Epidermal melanocyte (primary cell): Measurements from ENCODE around the gene TRMT61A.

Experiments used
- DNase-seq: peaks from one replicate; pipeline ENCODE4 v3.0.0; 2011; ENCODE audit warnings: low spot score; ENCODE audit not compliant: insufficient read length

Gene TRMT61A

DNA sequence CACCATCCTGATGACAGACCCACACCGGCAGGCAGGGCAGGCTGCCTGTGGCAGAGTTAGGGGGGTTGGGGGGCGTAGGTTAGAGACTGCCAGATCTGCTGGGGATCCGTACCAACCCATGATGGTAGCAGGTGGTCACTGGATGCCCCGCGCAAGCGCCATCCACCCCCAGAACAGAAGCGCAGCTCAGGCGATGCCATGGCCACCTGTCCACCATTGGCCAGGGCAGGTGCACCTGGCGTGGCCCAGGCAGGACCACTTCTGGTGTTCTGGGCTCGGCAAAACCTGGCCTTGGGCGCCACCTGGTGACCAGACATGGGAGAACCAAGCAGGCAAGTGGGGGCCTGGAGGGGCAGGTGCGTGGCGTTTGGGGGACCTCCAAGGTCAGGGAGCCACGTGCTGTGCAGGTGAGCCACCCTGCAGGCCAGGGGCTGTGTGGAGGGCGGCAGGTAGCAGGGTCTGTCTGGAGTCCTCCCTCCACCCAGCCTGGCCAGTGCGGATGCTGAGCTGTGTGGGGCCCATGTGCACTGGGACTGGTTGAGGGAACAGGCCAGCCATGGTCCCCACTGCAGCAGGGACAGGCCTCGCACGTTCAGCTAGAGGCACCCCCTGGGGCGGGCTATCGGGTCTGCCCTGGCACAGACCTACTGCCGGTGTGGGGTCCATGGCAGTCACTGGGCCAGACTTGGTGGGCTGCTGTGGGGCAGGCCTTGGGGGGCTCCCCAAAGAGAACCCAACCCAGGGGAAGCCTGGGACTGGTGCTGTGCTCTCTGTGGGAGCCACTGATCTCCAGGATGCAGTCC is 17.9 kb downstream of the TRMT61A start:
- no peak for DNase-seq

DNA sequence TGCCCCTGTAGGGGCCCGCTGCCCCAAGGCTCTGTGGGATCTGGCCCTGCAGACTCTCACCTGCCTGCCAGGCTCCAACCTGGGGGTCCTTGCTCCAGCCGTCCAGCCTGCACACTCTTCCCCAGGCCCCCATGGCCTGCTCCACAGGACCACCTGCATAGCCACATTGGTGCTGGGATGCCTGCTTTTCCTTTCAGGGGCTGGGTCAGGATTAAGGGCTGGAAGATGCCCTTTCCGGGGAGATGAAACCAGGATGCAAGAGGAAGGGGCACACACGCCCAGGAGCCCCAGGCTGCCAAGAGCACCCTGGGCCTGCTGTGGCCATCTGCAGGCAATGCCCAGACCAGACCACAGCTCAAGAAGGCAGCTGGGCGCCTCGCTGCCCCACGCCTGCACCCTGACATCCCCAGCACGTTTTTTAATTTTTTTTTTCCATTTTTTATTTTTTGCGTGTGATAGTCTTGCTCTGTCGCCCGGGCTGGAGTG is 18.5 kb downstream of the TRMT61A start:
- no peak for DNase-seq

DNA sequence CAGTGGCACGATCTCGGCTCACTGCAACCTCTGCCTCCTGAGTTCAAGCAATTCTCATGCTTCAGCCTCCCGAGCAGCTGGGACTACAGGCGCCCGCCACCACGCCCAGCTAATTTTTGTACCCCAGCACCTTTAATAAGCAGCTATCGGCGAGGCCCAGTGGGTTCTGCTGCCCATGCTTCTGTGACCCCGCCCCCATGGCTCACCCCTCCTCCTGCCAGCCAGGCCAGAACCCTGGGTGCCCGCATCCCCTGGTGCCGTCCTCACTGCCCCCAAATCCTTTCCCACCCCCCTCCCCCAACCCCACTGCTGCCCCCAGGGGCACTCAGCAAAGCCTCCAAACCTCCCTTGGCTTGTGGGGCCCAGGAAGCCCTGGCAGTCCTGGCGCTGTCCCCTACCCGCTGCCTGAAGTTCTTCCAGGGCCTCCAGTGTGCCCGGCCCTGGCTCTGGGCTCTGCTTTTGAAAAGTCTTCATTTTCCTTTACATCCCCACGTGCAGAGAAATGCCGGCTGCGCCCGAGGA is 19.0 kb downstream of the TRMT61A start:
- DNase-seq, result no peak

GRCh38 chr14:103548463-103549351 is 19.7 kb downstream of the TRMT61A start:
- DNase-seq, result no peak

DNA sequence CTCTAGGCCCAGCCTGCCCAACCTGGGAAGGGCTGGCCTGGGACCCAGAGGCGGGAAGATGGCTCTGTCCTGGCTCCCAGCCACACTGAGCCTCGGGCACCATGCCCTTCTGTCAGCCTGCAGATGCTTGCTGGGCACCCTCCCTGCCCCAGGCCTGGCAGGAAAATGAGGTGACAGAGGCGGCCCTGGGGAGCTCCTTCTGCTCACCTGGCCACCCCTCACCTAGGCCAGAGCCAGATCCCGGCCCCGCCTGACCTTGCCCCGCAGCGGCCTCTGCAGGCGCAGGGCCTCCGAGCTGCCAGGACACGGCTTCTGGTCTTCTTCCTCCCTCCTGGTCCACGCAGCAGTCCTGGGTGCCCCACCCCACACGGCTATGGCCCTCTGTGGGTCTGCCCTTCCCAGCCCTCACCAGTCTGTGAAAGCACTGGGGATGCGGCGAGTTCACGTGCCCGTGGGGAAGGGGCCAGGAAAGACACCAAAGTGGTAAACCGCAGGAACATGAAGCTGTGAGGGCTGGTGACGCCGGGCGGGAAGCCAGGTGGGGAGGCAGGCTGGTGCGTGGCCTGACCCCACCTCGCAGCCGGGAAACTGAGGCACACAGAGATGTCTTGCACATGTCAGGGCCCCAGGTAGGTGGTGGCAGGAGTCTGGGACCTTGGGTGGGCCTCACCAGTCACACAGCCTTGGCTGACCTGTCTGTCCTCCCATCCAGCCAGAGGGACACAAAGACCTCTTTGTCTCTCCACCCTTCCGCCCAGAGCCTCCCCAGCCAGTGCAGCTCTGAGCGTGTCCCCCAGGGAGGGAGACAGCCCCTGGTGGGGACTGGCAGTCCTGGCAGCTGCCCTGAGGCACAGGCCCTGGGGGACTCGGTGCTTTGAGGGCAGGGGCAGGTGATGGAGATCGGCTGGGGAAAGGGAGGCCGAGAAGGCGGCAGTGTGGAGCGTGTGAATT is 20.6 kb downstream of the TRMT61A start:
- no peak for DNase-seq

DNA sequence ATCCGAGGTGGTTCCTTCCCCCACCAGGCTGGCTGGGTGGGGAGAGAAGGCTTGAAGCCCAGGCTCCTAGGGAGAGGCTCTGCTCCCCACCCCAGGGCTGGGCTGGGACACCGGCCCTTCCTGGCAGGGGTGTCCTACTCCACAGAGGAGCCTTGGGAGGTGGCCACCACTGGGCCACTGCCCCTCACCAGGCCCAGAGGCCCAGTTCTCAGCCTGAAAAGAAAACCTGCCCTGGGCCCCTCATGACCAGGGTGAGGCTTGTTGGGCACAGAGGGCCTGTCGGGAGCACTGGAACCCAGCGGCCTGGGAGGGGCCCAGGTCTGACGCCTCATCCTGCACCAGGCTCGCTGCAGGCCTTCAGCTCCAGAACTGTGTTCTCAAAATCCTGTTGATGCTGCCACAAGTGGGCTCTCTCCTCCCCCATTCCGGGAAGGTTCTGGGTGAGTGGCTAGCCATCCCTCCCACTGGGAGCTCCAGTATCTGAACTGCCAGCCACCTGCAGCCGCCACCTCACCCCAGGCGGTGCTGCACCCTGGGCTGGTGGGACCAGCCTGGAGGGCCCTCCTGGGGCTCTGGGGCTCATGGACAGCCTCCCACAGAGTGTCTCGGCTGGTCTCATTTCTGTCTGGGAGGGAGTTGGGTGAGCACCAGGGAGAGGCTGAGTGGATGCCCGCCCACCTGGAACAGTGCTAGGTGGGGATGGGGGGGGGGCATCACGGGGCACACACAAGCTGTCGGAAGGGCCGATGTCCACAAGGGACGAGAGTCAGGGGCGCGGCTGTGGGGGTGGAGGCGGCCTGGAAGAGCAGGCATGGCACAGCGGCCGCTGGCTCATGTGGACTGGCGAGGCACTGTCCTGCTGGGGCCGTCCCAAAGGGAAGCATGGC is 21.7 kb downstream of the TRMT61A start:
- DNase-seq, result no peak

GRCh38 chr14:103551338-103551762 is 22.4 kb downstream of the TRMT61A start:
- no peak for DNase-seq

DNA sequence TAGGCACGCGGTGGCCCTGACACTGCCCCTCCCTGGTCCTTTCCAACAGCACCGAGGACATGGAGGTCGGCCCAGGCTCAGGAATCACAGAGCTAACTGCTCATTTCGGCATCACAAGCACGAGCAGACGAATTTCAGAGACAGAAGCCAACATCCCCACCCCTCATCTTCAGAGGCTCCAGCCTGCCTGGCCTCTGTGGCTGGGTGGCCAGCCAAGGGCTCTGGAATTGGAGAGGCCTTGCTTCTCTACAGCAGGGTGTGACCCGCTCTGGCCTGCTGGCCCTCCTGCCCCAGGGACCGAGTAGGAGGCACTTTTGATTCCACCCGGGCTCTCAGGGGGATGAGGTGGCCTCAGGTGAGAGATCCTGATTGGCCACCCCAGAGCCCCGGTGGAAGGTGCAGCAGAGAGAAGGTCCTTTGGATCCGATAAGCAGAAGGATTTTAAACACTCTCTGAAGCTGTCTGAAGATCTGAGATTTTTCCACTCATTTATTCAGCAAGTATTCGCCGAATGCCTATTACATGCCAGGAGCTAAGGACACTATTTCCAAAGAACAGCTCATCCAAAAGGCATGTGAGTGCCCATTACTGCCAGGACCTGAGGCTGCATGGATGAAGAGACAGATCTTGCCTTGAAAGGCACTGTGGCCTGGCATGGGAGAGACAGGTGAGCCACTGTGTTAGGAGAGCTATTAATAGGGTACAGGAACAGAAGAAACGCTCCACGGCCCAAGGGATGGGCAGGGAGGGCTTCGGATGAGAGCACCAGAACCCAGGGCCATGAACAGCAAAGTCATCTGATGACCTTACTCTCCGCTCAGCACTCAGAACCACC is 23.2 kb downstream of the TRMT61A start:
- DNase-seq, result no peak

DNA sequence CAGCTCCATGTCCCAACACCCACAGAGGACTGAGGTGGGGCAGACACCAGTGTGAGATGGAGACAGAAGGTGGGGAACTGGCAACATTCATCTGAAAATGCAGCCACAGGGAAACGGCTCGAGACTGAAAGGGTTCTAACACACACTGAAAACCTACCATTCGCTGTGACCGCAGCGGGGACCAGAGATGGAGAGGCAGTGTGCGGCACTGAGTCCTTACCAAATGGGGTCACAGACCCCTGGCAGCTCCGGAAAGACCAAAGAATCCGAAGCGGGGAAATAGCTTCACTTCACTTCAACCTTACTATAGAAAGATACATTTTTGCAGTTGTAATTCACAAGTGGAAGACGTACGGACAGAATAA is 23.8 kb downstream of the TRMT61A start:
- no peak for DNase-seq

DNA sequence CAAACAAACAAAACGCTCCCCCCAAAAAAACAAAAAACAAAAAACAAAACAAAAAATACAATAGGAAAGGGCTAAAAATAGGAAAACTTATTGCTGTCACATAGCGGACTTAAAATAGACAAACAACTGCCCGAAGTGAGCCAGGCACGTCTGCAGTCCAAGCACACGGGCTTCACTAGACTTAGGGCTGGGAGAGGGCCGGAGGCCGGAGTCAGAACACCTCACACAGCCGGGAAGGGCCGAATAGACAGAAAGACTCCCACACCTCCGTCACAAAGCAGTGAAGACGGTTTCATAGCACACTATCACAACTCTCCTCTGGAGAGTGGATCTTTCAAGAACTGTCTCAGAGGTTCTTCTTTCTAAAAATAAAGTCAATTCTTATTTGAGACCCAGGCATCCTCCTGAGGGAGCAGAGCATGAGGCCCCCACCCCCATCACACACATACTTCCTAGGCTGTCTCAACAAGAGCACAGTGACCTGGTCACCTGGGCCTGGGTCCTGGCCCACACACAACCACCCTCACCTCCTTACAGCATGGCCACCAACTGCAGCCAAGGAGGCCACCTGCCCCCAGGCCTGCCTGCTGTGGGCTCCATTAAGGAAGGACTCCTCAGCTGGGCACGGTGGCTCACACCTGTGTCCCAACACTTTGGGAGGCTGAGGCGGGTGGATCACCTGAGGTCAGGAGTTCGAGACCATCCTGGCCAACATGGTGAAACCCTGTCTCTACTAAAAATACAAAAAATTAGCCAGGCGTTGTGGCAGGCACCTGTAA is 26.8 kb downstream of the TRMT61A start:
- DNase-seq, result no peak

- DNase-seq, result no peak
These were observed 28.2 kb downstream of the TRMT61A start for GRCh38 chr14:103556946-103557758.

DNA sequence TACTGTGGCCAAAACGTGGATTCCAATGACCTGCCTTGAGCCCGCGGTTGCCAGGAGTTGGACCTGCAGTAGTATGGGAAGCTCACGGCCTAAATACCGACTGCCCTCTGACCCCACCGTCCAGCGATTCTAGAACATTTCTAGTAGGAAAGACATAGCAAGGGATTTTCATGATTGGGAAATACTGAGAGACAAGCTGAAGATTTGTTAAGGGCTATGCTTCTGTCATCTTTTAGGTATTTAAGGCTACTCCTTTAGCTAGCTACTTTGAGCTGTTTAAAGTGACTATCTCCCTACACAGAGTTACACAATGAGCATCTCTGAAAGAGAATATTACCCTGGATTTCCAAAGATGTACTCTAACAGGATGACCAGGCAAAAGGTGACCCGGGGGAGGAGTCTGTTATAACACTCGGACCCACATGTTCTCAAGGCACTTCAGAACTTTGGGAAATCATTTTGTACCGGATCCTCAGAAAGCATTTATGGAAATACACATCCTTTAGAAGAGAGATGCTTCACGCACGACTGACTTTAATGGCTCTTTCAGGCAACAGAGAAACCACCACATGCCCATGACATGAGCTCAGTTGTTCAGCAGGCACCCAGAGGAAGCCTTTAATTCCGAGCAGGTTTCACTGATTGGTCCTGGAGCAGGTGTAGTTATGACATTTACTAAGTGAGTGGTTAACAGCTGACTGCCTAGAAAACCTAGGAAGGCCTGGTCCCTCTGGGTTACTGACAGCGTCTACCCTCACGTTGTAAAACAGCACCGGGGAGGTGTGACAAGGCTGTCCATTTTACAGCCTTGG is 29.3 kb downstream of the TRMT61A start:
- no peak for DNase-seq

- no peak for DNase-seq
These were observed 30.8 kb downstream of the TRMT61A start for GRCh38 chr14:103559766-103560165.

DNA sequence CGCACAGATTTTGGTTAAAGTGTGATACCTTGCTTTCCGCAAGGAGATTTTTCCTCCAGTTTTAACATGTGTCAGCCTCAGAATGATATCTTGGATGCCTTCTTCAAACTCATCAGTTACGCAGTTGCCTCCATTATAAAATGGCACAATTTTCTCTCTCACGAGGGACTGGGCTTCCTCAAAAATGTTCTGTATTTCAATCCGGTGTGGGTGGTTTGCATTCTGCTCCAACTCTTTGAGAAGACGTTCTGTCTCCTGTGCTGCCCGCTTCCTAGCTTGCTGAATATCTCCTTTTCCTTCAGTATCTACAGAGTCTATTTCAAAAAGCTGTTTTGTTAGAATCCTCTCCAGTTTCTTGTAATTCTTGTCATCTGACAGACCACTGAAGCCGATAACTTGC is 31.7 kb downstream of the TRMT61A start:
- no peak for DNase-seq

DNA sequence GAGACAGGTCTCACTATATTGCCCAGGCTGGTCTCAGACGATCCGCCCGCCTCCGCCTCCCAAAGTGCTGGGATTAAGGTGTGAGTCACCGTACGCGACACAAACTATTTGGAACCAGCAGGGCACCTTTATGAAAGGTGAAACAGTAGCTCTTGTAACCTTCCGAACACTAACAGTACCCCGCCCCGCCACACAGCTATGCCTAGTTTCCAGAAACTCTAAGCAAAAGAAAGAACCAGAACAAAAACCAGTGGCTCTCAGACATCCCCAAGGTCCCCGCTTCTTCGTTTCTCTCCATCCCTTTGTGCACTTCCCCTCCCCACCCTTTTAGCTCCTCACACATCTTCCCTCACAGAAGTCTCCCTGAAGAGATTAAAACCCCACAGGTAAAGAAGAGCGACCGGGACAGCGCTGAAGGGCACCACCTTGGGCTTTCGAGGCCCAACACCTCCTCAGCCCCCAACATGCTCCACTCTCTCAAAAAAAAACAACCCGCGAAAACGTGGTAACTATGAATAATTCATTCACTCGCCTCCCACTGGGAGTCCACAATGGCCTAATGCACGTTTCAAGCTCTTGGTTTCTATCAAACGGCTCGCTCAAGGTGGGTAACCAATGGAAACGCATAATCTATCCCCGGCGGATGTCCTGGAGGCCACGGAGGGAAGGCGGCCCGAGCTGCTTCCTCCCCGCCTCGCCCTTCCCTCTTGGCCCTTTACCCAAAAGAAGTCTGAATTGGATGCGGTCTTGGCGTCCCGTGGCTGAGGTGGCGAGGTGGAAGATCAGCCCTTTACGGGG is 32.6 kb downstream of the TRMT61A start:
- no peak for DNase-seq

DNA sequence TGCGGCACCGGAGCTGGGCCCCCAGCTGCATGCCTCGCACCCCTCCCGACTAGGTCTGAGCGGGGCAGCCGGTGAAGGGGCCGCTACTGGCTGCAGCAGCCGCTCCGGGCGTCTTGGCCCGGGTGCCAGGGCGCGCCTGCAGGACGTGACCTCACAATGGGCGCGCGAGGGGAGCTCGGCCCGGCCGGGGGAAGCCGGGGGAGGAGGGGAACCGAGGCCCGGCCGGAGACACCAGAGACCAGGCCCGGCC is 33.1 kb downstream of the TRMT61A start:
- DNase-seq, result no peak
